GM21381 (cell line): ENCODE data around the gene DDB1.

ENCODE experiments used
- ATAC-seq: cut with Tn5 transposase; IDR thresholded peaks from one replicate; pipeline ENCODE4 v1.9.1; 2021; ENCODE audit warnings: mild to moderate bottlenecking, moderate library complexity; ENCODE audit not compliant: unreplicated experiment

The DDB1 gene

GRCh38 chr11:61337706-61338470 is 5.0 kb upstream of the DDB1 start:
- no peak for ATAC-seq

DNA sequence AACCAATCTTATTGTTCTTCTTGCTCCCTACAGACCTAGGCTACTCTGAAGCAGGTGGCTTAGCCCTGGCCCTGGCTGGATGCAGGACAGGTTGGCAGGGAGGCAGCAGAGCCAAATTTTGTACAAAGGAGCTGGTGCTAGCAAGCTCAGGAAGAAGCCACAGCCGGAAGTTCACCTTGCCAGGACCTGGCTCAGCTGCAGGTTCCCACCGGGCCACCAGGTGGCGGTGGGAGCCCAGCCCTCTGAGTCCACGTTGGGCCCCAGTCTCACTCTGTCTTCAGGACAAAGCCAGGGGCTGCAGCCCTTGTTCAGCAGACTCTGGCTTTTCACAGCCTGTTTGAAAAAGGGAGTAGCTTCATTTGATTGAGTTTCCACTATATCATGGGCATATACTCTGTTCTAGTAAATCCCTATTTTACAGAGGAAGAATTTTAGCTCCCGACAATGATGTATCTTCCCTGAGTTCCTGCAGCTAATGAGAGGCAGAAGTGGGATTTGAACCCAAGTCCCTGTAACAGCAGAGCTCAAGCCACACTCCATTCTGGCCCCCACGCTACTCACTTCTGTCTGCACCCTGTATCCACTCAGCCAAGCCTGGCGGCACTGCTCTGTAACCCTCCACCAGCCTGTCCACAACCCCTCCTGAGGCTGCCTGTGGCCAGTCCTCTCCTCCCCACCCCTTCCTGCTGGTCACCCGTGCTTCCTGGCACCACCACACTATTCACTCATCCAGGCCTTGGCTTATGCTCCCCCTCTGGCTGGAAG is 3.4 kb upstream of the DDB1 start:
- ATAC-seq, result no peak

- no peak for ATAC-seq
These were observed 2.4 kb upstream of the DDB1 start for GRCh38 chr11:61335355-61335710.

DNA sequence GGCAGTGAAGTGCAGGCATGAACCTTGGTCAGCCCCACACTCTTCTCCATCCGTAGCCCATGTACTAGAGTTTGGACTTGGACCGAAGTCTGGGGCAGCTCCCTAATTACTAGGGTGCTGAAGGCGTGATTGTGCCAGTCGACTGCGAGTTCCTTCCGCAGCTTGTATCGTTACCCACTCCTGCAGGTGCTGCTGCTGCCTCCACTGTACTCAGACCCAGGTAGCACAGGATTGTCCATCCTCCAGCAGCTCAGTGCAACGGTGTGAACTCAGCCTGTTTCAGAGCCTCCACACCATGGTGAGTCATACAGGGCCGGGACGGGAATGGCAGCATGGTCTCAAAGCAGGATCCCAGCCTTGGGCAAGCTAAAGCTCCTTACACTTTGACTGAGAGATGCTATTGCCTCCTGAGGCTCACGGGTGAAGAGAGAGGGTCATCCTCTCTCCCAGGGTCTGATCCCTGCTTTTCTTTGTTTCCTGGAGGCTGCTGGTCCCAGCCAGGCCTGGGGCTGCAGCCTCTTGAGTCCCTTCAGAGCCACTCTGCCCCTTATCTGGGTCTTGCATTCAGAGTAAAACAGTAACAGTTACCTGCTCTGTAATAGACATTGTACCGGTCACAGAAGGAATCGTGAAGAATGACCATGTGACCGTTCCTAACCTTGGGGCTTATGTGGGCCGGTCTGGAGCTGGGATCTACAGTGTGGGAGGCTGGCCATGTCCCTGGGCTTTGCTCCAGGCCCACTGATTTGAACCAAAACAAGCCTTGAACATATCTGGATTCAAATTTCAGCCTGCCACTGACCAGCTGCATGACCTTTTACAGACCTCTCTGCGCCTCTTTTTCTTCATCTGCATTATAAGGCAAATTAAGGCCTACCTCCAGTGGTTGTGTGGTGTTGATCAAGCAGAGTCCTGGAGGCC is 1.8 kb upstream of the DDB1 start:
- no peak for ATAC-seq

- no peak for ATAC-seq
These were observed 887 bp upstream of the DDB1 start for GRCh38 chr11:61333550-61334433.

DNA sequence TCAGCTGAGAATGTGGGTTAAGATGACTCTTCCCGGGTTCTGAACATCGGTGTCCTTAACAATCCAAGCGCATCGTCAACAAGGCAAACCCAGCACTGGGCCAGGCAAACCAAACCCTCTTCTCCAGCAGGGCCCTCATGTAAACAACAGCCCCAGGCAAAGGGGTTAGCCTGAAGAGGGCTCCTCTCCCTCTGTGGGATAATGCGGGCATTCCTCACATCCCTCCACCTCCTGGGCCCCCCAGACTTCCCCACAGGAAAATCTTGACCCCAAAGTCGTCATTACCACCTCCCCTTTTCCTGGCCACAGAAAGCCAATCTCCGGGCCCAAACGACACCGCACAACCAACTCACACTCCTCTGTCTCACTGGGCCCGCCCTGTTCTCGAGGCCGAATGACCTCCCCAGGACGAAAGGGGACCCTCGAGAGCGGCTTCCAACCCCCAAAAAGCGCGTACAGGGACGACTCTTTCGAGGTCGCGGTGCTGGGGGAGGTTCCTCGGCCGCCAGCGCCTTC is 566 bp downstream of the DDB1 start:
- peak; percentile 6 for ATAC-seq

- ATAC-seq, result no peak
These were observed 1.3 kb downstream of the DDB1 start for GRCh38 chr11:61331651-61332050.

DNA sequence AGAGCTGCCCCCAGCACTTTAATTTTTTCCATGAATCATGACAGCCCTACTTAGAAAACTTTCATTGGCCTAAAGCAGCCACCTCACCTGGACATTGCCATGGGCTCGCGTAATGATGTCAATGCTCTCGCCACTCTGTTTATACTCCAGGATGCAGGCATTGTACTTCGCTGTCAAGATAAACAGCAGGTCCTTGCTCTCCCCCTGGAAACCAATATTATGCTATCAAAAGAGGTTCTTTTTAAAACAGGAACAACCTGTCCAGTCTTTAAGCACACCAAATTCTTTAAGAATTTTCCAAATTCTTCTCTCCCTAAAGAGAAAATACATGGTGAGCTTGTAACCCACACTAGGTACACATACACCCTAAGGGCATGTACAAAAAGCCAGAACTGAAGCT is 3.0 kb downstream of the DDB1 start:
- no peak for ATAC-seq

GRCh38 chr11:61328351-61328750 is 4.6 kb downstream of the DDB1 start:
- no peak for ATAC-seq

DNA sequence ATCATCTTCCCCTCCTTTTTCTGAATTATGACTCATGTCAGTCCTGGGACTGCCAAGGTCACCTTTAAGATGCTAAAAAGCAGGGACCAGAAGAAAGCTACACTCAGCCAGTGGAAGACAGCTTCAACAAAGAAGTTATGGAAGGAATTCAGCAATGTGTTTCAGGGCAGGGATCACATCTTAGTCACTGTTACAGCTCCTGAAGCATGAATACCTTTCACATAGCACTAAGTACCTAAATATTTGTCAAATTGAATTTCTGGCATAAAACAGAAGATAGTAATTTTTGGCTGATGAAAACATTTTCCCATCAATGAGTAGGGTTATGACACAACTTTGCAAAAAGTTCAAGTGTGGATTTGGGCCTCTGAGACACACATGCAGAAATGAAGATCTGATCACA is 5.2 kb downstream of the DDB1 start:
- no peak for ATAC-seq

- ATAC-seq, result no peak
These were observed 7.1 kb downstream of the DDB1 start for GRCh38 chr11:61325649-61326414.

DNA sequence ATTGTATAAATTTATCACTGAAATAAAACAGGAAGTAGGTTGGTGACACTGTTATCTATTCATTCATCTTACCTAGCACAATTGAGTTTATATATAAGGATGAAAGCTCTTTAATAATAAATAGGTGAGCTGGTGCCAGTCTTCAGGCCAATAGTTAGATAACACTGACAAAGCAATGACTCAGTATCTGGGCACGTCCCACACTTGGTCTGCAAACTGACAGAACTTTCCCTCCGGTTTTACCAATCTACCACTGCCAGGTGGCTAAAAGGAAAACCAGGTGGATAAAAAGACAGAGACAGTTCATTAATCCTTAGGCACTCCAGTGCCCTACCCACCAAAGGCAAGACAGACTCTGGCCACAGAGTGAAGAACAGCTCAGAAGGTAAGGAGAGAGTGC is 17.6 kb downstream of the DDB1 start:
- no peak for ATAC-seq

DNA sequence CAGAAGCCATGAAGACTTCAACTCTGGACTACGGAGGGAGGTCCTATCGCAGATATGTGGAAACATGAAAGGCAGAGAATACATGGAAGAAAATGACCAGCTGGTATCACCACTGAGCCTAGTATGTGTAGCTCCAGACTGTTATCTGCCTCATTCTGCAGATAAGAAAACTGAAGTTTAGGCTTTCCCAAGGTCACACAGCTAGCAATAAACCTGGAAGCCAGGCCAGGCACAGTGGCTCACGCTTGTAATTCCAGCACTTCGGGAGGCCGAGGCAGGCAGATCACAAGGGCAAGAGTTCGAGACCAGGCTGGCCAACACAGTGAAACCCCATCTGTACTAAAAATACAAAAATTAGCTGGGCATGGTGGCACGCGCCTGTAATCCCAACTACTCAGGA is 22.2 kb downstream of the DDB1 start:
- no peak for ATAC-seq

DNA sequence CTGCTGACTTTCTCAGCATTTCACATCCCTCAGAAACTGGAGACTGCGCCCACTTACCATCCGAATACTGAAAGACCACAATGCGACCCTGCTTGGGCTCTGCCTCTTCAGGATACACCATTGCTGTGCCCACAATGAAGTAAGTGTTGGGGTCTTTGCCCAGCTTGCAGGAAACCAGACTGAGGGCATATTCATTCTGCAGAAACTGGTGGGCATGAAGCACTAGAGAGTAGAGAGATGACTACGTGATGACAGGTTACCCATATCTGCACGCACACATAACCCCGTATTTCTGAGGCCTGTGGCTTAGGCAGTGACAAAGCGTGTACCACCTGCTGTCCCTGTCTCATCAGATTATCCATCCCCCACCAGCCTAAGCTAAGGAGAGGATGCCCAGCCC is 23.2 kb downstream of the DDB1 start:
- no peak for ATAC-seq

DNA sequence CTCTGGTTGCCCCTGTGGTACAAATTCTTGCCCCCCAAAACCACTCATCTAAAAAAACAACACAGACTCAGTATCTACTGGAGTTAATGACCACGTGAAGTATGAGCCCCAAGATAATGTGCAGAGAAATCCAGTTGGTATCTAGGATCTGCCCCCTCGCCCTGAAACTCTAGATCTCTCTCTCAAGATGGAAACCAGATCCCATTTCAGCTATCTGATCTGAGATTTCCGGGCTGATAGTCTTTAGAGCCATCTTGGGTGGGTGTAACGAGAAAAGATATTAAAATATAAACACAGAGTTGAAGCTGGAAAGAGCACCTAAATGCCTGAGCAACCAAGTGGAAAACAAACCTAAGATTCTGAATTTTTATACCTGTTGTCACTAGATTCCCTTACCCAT is 23.8 kb downstream of the DDB1 start:
- no peak for ATAC-seq

DNA sequence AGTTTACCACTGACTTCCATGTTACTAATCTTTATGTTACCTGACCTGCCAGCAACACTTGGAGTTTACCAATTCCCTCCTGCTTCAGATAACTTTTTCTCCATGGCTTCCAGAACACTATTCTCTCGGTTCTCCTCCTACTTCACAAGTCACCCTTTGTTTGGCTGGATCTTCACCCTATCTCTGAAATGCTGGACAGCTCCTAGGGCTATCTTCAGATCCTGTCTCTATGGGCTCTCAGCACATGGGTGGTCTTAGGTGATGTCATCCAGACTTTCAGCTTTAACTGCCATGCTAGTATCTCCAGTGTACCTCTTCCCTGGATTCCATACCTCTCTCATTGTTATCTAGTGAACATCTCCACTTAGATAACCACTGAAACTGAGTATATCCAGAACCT is 25.6 kb downstream of the DDB1 start:
- no peak for ATAC-seq

DNA sequence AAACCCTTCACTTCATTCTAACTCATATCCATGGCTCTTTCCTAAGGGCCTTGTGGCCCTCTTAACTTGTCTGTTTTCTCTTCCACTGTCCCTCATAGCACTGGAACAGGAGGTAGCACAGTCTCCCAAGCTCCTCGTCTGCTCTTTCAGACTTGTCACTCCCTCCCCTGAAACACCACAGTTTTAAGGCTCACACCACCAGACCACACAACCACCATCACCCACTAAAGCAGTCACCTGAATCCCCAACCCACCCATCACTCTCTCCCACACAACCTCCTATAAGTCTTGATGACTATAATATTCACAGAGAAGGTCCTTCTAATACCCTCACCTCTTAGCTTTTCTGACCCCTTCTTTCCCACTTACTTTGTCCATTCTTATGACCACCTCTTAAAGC is 26.7 kb downstream of the DDB1 start:
- ATAC-seq, result no peak

DNA sequence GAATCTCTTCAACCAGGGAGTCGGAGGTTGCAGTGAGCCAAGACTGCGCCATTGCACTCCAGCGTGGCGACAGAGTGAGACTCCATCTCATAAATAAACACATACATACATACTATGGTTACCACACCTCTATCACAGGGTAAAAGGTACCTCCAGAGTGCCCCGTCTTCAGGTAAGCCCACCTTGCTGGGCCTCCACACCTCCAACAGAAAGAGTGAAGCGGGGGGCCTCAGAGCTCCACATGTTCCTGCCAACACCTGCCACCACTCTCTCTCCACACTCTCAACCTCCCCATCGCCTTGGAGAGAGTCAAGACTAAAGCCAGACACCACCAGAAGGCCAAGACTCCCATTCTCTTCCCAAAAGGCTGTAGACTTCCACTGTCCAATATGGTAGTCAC is 27.5 kb downstream of the DDB1 start:
- no peak for ATAC-seq

DNA sequence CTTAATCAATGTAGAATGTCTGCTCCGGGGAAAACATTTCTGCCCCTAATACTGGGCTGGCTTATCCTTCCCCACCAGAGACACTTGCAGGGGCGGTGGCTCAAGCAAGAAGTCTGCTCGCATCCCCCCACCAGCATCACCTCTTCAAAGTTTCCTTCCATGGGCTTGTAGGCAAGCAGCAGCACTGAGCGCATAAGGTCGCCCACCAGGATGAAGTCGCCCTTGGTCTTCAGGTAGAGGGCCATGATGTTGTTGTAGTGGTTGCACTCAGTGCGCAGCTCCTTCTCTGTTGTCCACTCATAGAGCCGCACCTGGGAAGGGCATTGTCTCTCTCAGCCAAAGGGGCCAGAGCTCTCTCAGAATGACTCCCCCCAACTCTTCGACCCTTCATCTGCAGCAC is 29.2 kb downstream of the DDB1 start:
- no peak for ATAC-seq

DNA sequence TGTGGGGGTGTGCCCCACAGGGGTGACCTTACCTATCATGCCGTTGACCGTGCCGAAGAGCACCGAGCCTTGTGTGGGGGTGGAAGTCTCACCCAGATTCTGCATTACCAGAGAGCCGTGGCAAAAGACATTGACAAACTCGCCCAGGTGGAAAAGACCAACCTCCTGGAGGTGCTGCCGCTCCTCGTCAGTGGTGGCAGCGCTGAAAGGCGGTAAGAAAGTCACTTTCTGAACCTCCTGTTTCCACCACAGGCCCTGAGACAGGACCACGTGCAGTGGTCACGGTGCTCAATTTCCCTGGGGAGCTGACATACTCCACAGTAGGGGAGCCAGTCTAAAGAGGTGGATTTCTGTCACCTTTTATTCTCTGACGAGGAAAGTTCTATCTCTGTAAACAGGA is 30.4 kb downstream of the DDB1 start:
- ATAC-seq, result no peak
